ENCODE measurements around the gene RGS9BP.
A peak's percentile ranks its signal among the peaks of the same experiment; 100 is the strongest.

The RGS9BP gene

GRCh38 chr19:32719611-32720059 lies 44.0 kb downstream of the RGS9BP start, which contains the start of gene TDRD12:
TSS of gene TDRD12 (plus strand) at chr19:32719767. CDS start at chr19:32720073, 306 bp downstream.
- H3K27ac ChIP-seq, result peak within 1 kb of the TSS; percentile 46; the same call in 1 of the 2 replicates
- TF ChIP-seq POLR2AphosphoS5 (IDR thresholded peaks at IDR 0.05; ENCODE audit: borderline replicate concordance, low read depth, low read length), result no peak
- no peak for TF ChIP-seq FOXP2 (optimal IDR thresholded peaks at IDR 0.05; ENCODE audit: control extremely low read depth, extremely low read length, insufficient read depth)
- TF ChIP-seq EZH2 (IDR thresholded peaks at IDR 0.05), result no peak
- no peaks in the 10 kb centered on the region for H3K9me3 ChIP-seq (ENCODE audit: low read depth, low read length)
- H3K4me3 ChIP-seq, result no peak within 1 kb of the TSS
- no peaks in the 10 kb centered on the region for H3K36me3 ChIP-seq (ENCODE audit: insufficient read depth, low read length)
- no peak within 1 kb of the TSS for H3K9ac ChIP-seq (ENCODE audit: insufficient read length)
- DNase-seq (ENCODE audit: low read depth, low spot score), result no peak

GRCh38 chr19:32720216-32720935 lies 44.7 kb downstream of the RGS9BP start:
- no peak overlapping the region for H3K9ac ChIP-seq (ENCODE audit: insufficient read length)
- no peak for DNase-seq (ENCODE audit: low read depth, low spot score)
- no peak for TF ChIP-seq FOXP2 (optimal IDR thresholded peaks at IDR 0.05; ENCODE audit: control extremely low read depth, extremely low read length, insufficient read depth)
- no peak overlapping the region for H3K4me3 ChIP-seq
- H3K36me3 ChIP-seq (ENCODE audit: insufficient read depth, low read length), result no peaks in the 10 kb centered on the region
- H3K27ac ChIP-seq, result no peak overlapping the region
- H3K9me3 ChIP-seq (ENCODE audit: low read depth, low read length), result no peaks in the 10 kb centered on the region

- Histone ChIP-seq H3K9ac (ENCODE audit: insufficient read length) (no peak overlapping the region), H3K4me3 (no peak overlapping the region), H3K27ac (no peak overlapping the region), H3K9me3 (ENCODE audit: low read depth, low read length) (no peaks in the 10 kb centered on the region), H3K36me3 (ENCODE audit: insufficient read depth, low read length) (no peaks in the 10 kb centered on the region)
- TF ChIP-seq FOXP2 (optimal IDR thresholded peaks at IDR 0.05; ENCODE audit: control extremely low read depth, extremely low read length, insufficient read depth), result no peak
- TF ChIP-seq EZH2 (IDR thresholded peaks at IDR 0.05), result no peak
- no peak for TF ChIP-seq POLR2AphosphoS5 (IDR thresholded peaks at IDR 0.05; ENCODE audit: borderline replicate concordance, low read depth, low read length)
- DNase-seq (ENCODE audit: low read depth, low spot score), result no peak
Observed at GRCh38 chr19:32720936-32721250, 45.2 kb downstream of the RGS9BP start.

Measured in SK-N-MC (cell line).